K562 (cell line): ENCODE results near the gene THEMIS. TPM values are rescaled to one million over a fixed set of nuclear protein-coding genes. Genes with fewer than 3 reads are reported as not detected.

Experiments
- ATAC-seq: fragments of 200-7000 bp; cut with Tn5 transposase; 3 replicates; pipeline ENCODE4 v1.9.1; 2020; ENCODE audit warnings: moderate library complexity
- BruUV-seq: library from RNA; stranded (reverse); fragments of 400-500 nt; replicated peaks from 2 replicates; lab custom pipeline; 2021; lab: Mats Ljungman, UMichigan
- CTCF ChIA-PET: fragments of 300-600 bp; formaldehyde crosslinking; extraction: SDS; loops from one replicate; lab custom pipeline; 2021; ENCODE audit warnings: low intra/inter-chr PET ratio; lab: Yijun Ruan, JAX
- POLR2A ChIA-PET: fragments of 300-600, 350-650 bp; sonication (Branson Sonifier 250); formaldehyde crosslinking; extraction: SDS; loops from one replicate; lab custom pipeline; 2021; ENCODE audit warnings: antibody characterized with exemption, inconsistent platforms; lab: Yijun Ruan, JAX
- DNase-seq, 4 experiments: peaks; one replicate each; pipeline versions ENCODE4 v3.0.0 to v3.0.0-alpha.2; 2011 to 2018; ENCODE audit warnings: low spot score in 3 of 4, mixed read lengths in 3 of 4; ENCODE audit errors: extremely low read depth in 1 of 4
- FAIRE-seq: peaks from 2 replicates; lab custom pipeline; 2011; peaks lifted over from hg19 to GRCh38; lab: Jason Lieb, UNC
- H2AFZ ChIP-seq: 2 replicates; pipeline ENCODE4 v1.6.0; 2011; ENCODE audit warnings: low read depth, low read length, control low read depth, inconsistent platforms
- H3K27ac ChIP-seq: fragments of 200-600 bp; 3 replicates; pipeline ENCODE4 v1.8.0; 2011; ENCODE audit warnings: low read depth, mild to moderate bottlenecking, control low read depth, inconsistent platforms, low read length, moderate library complexity, mixed read lengths; ENCODE audit errors: extremely low read depth
- H3K27me3 ChIP-seq, 2 experiments: fragments of 300-600 bp in 1 of 2; 2 replicates in 1 of 2; 3 replicates in 1 of 2; pipeline versions ENCODE4 v1.6.0 to v1.8.0; 2011; ENCODE audit warnings: inconsistent platforms in 2 of 2, low read length in 2 of 2, mild to moderate bottlenecking in 1 of 2, mixed read lengths in 1 of 2, moderate library complexity in 1 of 2; ENCODE audit not compliant: control insufficient read depth in 2 of 2, insufficient read depth in 2 of 2
- H3K36me3 ChIP-seq: fragments of 300-600 bp; 3 replicates; pipeline ENCODE4 v1.8.0; 2011; ENCODE audit warnings: mild to moderate bottlenecking, low read length, inconsistent platforms; ENCODE audit not compliant: control insufficient read depth, insufficient read depth
- H3K4me1 ChIP-seq, 2 experiments: fragments of 200-600 bp in 1 of 2; replicated peaks in 1 of 2; 2 replicates in 1 of 2; 3 replicates in 1 of 2; pipeline versions ENCODE4 v1.5.1 to v1.8.0; 2011; ENCODE audit warnings: inconsistent platforms in 2 of 2, low read length in 2 of 2, mild to moderate bottlenecking in 1 of 2, mixed read lengths in 1 of 2, moderate library complexity in 1 of 2; ENCODE audit not compliant: control insufficient read depth in 2 of 2, insufficient read depth in 2 of 2
- H3K4me2 ChIP-seq: 2 replicates; pipeline ENCODE4 v1.6.1; 2011; ENCODE audit warnings: low read length, control low read depth, inconsistent platforms, mixed read lengths; ENCODE audit not compliant: insufficient read depth
- H3K4me3 ChIP-seq: fragments of 200-600 bp; sonication (generic), shearing (Covaris generic); 2 replicates; pipeline ENCODE4 v1.5.1; 2016; ENCODE audit warnings: control low read depth, inconsistent platforms
- H3K79me2 ChIP-seq: fragments of 200-600 bp; 3 replicates; pipeline ENCODE4 v1.8.0; 2011; ENCODE audit warnings: low read length, inconsistent platforms; ENCODE audit not compliant: control insufficient read depth, insufficient read depth
- H3K9ac ChIP-seq, 2 experiments: 2 replicates each; pipeline versions ENCODE4 v1.6.0 to v1.6.1; 2011; ENCODE audit warnings: low read depth in 2 of 2, low read length in 2 of 2, control low read depth in 1 of 2, inconsistent platforms in 1 of 2, mild to moderate bottlenecking in 1 of 2, mixed read lengths in 1 of 2; ENCODE audit not compliant: insufficient read depth in 1 of 2
- H3K9me1 ChIP-seq: one replicate; pipeline ENCODE4 v1.6.0; 2011; ENCODE audit warnings: inconsistent platforms, mild to moderate bottlenecking, low read length, moderate library complexity; ENCODE audit not compliant: control insufficient read depth, insufficient read depth
- H3K9me3 ChIP-seq: replicated peaks from 2 replicates; pipeline ENCODE4 v1.5.1; 2011; ENCODE audit warnings: low read depth, low read length, inconsistent platforms; ENCODE audit not compliant: control insufficient read depth, insufficient read depth
- H4K20me1 ChIP-seq: replicated peaks from 2 replicates; pipeline ENCODE4 v1.6.1; 2011; ENCODE audit warnings: low read length, inconsistent platforms, mixed read lengths; ENCODE audit not compliant: control insufficient read depth, insufficient read depth
- JUNB ChIP-seq: fragments of 450-650 bp; formaldehyde crosslinking; conservative IDR thresholded peaks from 2 replicates; pipeline ENCODE4 v1.4.0; 2020; ENCODE audit warnings: mild to moderate bottlenecking
- LARP7 ChIP-seq: fragments of 450-650 bp; IDR thresholded peaks from 2 replicates; pipeline ENCODE4 v1.6.1; 2016
- RBM14 ChIP-seq: fragments of 200-400 bp; formaldehyde crosslinking; IDR thresholded peaks from 2 replicates; pipeline ENCODE4 v1.6.1; 2018; ENCODE audit warnings: low read depth, mild to moderate bottlenecking, low read length, moderate library complexity, borderline replicate concordance; ENCODE audit not compliant: insufficient read depth
- RFX5 ChIP-seq: IDR thresholded peaks from 2 replicates; pipeline ENCODE4 v1.6.1; 2011; ENCODE audit warnings: low read depth, mild to moderate bottlenecking, improper control_type of control experiment, low read length
- SIN3B ChIP-seq: fragments of 450-650 bp; IDR thresholded peaks from 2 replicates; pipeline ENCODE4 v1.6.1; 2017; ENCODE audit warnings: low read depth, mild to moderate bottlenecking, moderate library complexity
- ZNF707 ChIP-seq: fragments of 250-450 bp; sonication (Bioruptor Pico); conservative IDR thresholded peaks from 2 replicates; pipeline ENCODE4 v1.8.0; 2022; ENCODE audit warnings: inconsistent platforms, mild to moderate bottlenecking, moderate library complexity
- WGBS: fragments of 100-300 bp; shearing (Covaris generic); methylation state at CpG from one replicate; pipeline ENCODE4 v1.1.6; 2016; ENCODE audit warnings: low coverage, mixed read lengths; ENCODE audit not compliant: insufficient coverage; ENCODE audit errors: missing lambda C conversion rate; 5-methylcytosine and 5-hydroxymethylcytosine counted together
- in situ Hi-C: fragments of 300-500 bp; cut with MboI; formaldehyde crosslinking; loops from 4 replicates; pipeline ENCODE4 v1.15.0; 2018; ENCODE audit warnings: inconsistent platforms, mixed read lengths
- intact Hi-C: fragments of 100-400 bp; cut with micrococcal nuclease; formaldehyde crosslinking; loops from 2 replicates; pipeline ENCODE4 v1.14.2; 2022
- polyA plus RNA-seq, 8 experiments: library from polyadenylated mRNA; depleted of rRNA in 4 of 8; stranded (reverse) in 5 of 8; unstranded in 3 of 8; fragments of >200 nt; fragmentation: Nextera tagmentation in 2 of 8; fragmentation: Illumina TruSeq in 1 of 8; extraction: Ambion mirVana in 2 of 8; extraction: Trizol in 1 of 8; gene quantifications; 2 replicates each; pipeline versions ENCODE4 v1.2.1 to v1.2.3, GENCODE V29; 2011 to 2014; ENCODE audit warnings: inconsistent platforms in 1 of 8, missing spikeins in 1 of 8
- total RNA-seq, 7 experiments: library from RNA; depleted of rRNA in 6 of 7; stranded (reverse); fragments of >200 nt in 6 of 7; fragmentation: Illumina TruSeq in 2 of 7; extraction: Trizol in 2 of 7; gene quantifications; 2 replicates each; pipeline versions ENCODE4 v1.2.1 to v1.2.3, GENCODE V29; 2011 to 2021; ENCODE audit warnings: low replicate concordance in 1 of 7
- TF ChIP-seq, protein P1 (sequence below): fragments of 200-800 bp; sonication (Bioruptor generic); IDR thresholded peaks from 2 replicates; pipeline ENCODE4 v1.6.1; 2016; ENCODE audit warnings: missing genetic modification characterization, missing compliant biosample characterization
- TF ChIP-seq, protein P2 (sequence below): fragments of 250-450 bp; sonication (Bioruptor Pico); IDR thresholded peaks from 2 replicates; pipeline ENCODE4 v1.8.0; 2021; ENCODE audit warnings: moderate library complexity, mild to moderate bottlenecking, inconsistent platforms
- TF ChIP-seq, protein P3 (sequence below): fragments of 450-650 bp; conservative IDR thresholded peaks from 2 replicates; pipeline ENCODE4 v1.6.1; 2016; ENCODE audit warnings: missing genetic modification characterization, low read depth, mild to moderate bottlenecking, control low read depth, missing compliant biosample characterization
- TF ChIP-seq, protein P4 (sequence below): IDR thresholded peaks from 2 replicates; pipeline ENCODE4 v1.6.1; 2014; ENCODE audit warnings: antibody characterized with exemption

THEMIS gene
- total and polyA plus RNA-seq, 9 of the 15 experiments (the other 6 are each of a cell fraction or from before 2014, with no cell fraction given): 0.09 TPM; not detected in 8

DNA sequence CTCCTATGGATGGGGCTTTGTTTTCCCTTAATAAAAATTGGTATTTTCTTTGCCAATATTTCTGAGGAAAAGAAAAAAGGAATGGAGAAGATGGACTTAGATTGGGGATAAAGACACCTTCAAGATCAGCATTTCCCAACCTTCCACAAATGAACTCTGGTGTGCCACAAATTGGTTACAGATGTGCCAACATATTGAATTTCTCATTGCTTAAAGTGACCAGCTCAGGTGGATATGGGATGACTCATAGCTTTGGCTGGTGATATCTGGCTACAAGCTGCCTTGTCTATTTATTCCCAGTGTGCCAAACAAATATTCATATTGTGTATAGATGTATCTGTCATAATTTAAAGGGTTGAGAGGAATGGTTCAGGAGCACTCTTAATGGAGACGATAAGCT lies 32.5 kb downstream of the THEMIS start:
- in situ Hi-C loops: no loop called here
- no peak for ATAC-seq
- TF ChIP-seq, protein P1, sequence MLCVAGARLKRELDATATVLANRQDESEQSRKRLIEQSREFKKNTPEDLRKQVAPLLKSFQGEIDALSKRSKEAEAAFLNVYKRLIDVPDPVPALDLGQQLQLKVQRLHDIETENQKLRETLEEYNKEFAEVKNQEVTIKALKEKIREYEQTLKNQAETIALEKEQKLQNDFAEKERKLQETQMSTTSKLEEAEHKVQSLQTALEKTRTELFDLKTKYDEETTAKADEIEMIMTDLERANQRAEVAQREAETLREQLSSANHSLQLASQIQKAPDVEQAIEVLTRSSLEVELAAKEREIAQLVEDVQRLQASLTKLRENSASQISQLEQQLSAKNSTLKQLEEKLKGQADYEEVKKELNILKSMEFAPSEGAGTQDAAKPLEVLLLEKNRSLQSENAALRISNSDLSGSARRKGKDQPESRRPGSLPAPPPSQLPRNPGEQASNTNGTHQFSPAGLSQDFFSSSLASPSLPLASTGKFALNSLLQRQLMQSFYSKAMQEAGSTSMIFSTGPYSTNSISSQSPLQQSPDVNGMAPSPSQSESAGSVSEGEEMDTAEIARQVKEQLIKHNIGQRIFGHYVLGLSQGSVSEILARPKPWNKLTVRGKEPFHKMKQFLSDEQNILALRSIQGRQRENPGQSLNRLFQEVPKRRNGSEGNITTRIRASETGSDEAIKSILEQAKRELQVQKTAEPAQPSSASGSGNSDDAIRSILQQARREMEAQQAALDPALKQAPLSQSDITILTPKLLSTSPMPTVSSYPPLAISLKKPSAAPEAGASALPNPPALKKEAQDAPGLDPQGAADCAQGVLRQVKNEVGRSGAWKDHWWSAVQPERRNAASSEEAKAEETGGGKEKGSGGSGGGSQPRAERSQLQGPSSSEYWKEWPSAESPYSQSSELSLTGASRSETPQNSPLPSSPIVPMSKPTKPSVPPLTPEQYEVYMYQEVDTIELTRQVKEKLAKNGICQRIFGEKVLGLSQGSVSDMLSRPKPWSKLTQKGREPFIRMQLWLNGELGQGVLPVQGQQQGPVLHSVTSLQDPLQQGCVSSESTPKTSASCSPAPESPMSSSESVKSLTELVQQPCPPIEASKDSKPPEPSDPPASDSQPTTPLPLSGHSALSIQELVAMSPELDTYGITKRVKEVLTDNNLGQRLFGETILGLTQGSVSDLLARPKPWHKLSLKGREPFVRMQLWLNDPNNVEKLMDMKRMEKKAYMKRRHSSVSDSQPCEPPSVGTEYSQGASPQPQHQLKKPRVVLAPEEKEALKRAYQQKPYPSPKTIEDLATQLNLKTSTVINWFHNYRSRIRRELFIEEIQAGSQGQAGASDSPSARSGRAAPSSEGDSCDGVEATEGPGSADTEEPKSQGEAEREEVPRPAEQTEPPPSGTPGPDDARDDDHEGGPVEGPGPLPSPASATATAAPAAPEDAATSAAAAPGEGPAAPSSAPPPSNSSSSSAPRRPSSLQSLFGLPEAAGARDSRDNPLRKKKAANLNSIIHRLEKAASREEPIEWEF (CRISPR knock-in tag): no peak
- TF ChIP-seq RFX5: no peak
- TF ChIP-seq, protein P2, sequence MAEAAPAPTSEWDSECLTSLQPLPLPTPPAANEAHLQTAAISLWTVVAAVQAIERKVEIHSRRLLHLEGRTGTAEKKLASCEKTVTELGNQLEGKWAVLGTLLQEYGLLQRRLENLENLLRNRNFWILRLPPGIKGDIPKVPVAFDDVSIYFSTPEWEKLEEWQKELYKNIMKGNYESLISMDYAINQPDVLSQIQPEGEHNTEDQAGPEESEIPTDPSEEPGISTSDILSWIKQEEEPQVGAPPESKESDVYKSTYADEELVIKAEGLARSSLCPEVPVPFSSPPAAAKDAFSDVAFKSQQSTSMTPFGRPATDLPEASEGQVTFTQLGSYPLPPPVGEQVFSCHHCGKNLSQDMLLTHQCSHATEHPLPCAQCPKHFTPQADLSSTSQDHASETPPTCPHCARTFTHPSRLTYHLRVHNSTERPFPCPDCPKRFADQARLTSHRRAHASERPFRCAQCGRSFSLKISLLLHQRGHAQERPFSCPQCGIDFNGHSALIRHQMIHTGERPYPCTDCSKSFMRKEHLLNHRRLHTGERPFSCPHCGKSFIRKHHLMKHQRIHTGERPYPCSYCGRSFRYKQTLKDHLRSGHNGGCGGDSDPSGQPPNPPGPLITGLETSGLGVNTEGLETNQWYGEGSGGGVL (CRISPR knock-in tag): no peak
- TF ChIP-seq, protein P3, sequence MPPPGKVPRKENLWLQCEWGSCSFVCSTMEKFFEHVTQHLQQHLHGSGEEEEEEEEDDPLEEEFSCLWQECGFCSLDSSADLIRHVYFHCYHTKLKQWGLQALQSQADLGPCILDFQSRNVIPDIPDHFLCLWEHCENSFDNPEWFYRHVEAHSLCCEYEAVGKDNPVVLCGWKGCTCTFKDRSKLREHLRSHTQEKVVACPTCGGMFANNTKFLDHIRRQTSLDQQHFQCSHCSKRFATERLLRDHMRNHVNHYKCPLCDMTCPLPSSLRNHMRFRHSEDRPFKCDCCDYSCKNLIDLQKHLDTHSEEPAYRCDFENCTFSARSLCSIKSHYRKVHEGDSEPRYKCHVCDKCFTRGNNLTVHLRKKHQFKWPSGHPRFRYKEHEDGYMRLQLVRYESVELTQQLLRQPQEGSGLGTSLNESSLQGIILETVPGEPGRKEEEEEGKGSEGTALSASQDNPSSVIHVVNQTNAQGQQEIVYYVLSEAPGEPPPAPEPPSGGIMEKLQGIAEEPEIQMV: no peak
- no peak for TF ChIP-seq LARP7
- TF ChIP-seq RBM14: no peak
- TF ChIP-seq JUNB (CRISPR knock-in tag): no peak
- TF ChIP-seq SIN3B: no peak
- TF ChIP-seq ZNF707 (CRISPR knock-in tag): no peak
- TF ChIP-seq, protein P4, sequence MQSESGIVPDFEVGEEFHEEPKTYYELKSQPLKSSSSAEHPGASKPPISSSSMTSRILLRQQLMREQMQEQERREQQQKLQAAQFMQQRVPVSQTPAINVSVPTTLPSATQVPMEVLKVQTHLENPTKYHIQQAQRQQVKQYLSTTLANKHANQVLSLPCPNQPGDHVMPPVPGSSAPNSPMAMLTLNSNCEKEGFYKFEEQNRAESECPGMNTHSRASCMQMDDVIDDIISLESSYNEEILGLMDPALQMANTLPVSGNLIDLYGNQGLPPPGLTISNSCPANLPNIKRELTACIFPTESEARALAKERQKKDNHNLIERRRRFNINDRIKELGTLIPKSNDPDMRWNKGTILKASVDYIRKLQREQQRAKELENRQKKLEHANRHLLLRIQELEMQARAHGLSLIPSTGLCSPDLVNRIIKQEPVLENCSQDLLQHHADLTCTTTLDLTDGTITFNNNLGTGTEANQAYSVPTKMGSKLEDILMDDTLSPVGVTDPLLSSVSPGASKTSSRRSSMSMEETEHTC: no peak

More for the DNA sequence above, 32.5 kb downstream of the THEMIS start:
- Histone ChIP-seq H3K79me2 (no peaks in the 10 kb centered on the region), H3K9me3 (no peaks in the 10 kb centered on the region; the same call in 1 of the 2 replicates), H3K9me1 (no peaks in the 10 kb centered on the region), H3K27me3 (no peaks in the 10 kb centered on the region), H3K27ac (no peak overlapping the region), H3K9ac (no peak overlapping the region), H3K4me2 (no peak overlapping the region), H3K4me1 (no peaks in the 10 kb centered on the region), H2AFZ (no peak overlapping the region), H4K20me1 (no peaks in the 10 kb centered on the region), H3K4me3 (no peak overlapping the region), H3K36me3 (no peaks in the 10 kb centered on the region)
- POLR2A ChIA-PET: interaction anchor here (0.5 kb wide), 1 partner anchor 16 kb away, joined by 3 read pairs; no protein-coding TSS in a partner anchor
- DNase-seq (no peak), FAIRE-seq (no peak)
- intact Hi-C loops: no loop called here
- CTCF ChIA-PET: no interaction called here
- 0% methylated on average over 1 of the region's 1 CpG for WGBS
- BruUV-seq: no TSS peak
